Keratinocyte (primary cell): Measurements from ENCODE around the gene SMAD9.

ENCODE experiments used
- CTCF ChIP-seq, 3 experiments: IDR thresholded peaks in 1 of 3; conservative IDR thresholded peaks in 1 of 3; optimal IDR thresholded peaks in 1 of 3; 2 replicates in 2 of 3; 3 replicates in 1 of 3; pipeline versions ENCODE3 to v1.5.1; 2011; ENCODE audit warnings: low read length in 3 of 3, mild to moderate bottlenecking in 3 of 3, moderate library complexity in 2 of 3, control low read depth in 1 of 3, inconsistent platforms in 1 of 3; ENCODE audit not compliant: insufficient read depth in 2 of 3; ENCODE audit errors: extremely low read depth in 1 of 3
- EZH2 ChIP-seq: IDR thresholded peaks from one replicate; pipeline ENCODE4 v1.6.1; 2012; ENCODE audit warnings: inconsistent platforms, mild to moderate bottlenecking, low read length, moderate library complexity

DNA sequence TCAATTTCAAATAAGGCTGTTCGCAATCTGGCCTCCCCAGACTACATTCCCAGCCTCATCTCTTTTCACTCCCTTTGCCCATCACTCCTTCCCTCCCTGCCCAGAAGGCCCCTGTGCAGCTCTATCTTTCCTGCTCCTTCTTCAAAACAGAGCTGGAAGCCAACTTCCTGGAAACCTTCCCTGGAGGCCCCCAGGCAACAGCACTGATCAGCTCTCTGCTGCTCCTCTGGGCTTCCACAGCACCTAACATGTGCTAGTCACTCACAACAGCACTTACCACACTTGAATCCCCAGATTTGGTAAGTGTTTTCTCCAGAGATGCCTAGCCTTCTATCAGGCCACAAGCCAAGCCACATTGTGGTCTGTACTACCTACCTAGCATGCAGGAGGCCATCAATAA lies 9.5 kb downstream of the SMAD9 start:
- TF ChIP-seq CTCF (optimal IDR thresholded peaks at IDR 0.05 in 1 of 3, IDR thresholded peaks at IDR 0.05 in 1 of 3, conservative IDR thresholded peaks at IDR 0.05 in 1 of 3; ENCODE audit: extremely low read depth in 1 of 3, insufficient read depth in 2 of 3, low read length in 3 of 3) (no peak), EZH2 (no peak)
